ENCODE measurements around the gene MOSMO.
"Not testable (repeated sequence)": the region's sequence is repeated elsewhere in the genome, so short reads cannot be mapped to it uniquely, and the experiment has no call there.

Gene MOSMO

GRCh38 chr16:22098405-22099255 is 90.7 kb downstream of the MOSMO start:
- DNase-seq: peak; percentile 44

GRCh38 chr16:22099256-22099975 is 91.5 kb downstream of the MOSMO start:
- no peak for DNase-seq

- DNase-seq: no peak
Measured at GRCh38 chr16:22103441-22103840, 95.5 kb downstream of the MOSMO start.

- no peak for DNase-seq
Measured at GRCh38 chr16:22109258-22109898, 101.5 kb downstream of the MOSMO start.

GRCh38 chr16:22111629-22112028 is 103.7 kb downstream of the MOSMO start:
- DNase-seq: not testable (repeated sequence)

- no peak for DNase-seq
Measured at GRCh38 chr16:22116095-22116700, 108.3 kb downstream of the MOSMO start.

- no peak for DNase-seq
Measured at GRCh38 chr16:22117609-22118008, 109.7 kb downstream of the MOSMO start.

GRCh38 chr16:22120440-22120839 is 112.5 kb downstream of the MOSMO start:
- DNase-seq: no peak

GRCh38 chr16:22122239-22122638 is 114.3 kb downstream of the MOSMO start:
- no peak for DNase-seq

- DNase-seq: peak; percentile 43
Measured at GRCh38 chr16:22123146-22123545, 115.2 kb downstream of the MOSMO start.

- DNase-seq: no peak
Measured at GRCh38 chr16:22123759-22124490, 116.0 kb downstream of the MOSMO start.

GRCh38 chr16:22124583-22125284 is 116.8 kb downstream of the MOSMO start:
- DNase-seq: no peak

- no peak for DNase-seq
Measured at GRCh38 chr16:22126037-22126558, 118.2 kb downstream of the MOSMO start.

- DNase-seq: not testable (repeated sequence)
Measured at GRCh38 chr16:22128537-22128936, 120.6 kb downstream of the MOSMO start.

- DNase-seq: no peak
Measured at GRCh38 chr16:22130528-22130927, 122.6 kb downstream of the MOSMO start.

GRCh38 chr16:22132801-22133200 is 124.9 kb downstream of the MOSMO start:
- DNase-seq: no peak

Data from suppressor macrophage treated with lipopolysaccharide for 4 hours (primary cell).